Endothelial cell (in vitro differentiated cells): ENCODE measurements around the gene LMOD1. TPM values are rescaled to one million over a fixed set of nuclear protein-coding genes. Genes with fewer than 3 reads are reported as not detected.

ENCODE experiments used
- DNase-seq: peaks from one replicate; pipeline ENCODE4 v3.0.0; 2021; ENCODE audit warnings: low spot score
- H3K27ac Mint-ChIP-seq: one replicate; pipeline ENCODE4 v1.8.0; 2021; ENCODE audit warnings: mixed read lengths, inconsistent platforms; ENCODE audit not compliant: unreplicated experiment
- H3K27me3 Mint-ChIP-seq: one replicate; pipeline ENCODE4 v1.8.0; 2021; ENCODE audit warnings: mild to moderate bottlenecking, moderate library complexity, mixed read lengths, inconsistent platforms; ENCODE audit not compliant: unreplicated experiment
- H3K36me3 Mint-ChIP-seq: one replicate; pipeline ENCODE4 v1.8.0; 2021; ENCODE audit warnings: mild to moderate bottlenecking, low read depth, mixed read lengths, inconsistent platforms; ENCODE audit not compliant: unreplicated experiment
- H3K4me1 Mint-ChIP-seq: one replicate; pipeline ENCODE4 v1.8.0; 2021; ENCODE audit warnings: mild to moderate bottlenecking, mixed read lengths, inconsistent platforms; ENCODE audit not compliant: unreplicated experiment
- H3K4me3 Mint-ChIP-seq: one replicate; pipeline ENCODE4 v1.8.0; 2021; ENCODE audit warnings: mild to moderate bottlenecking, mixed read lengths, inconsistent platforms; ENCODE audit not compliant: unreplicated experiment
- H3K9me3 Mint-ChIP-seq: one replicate; pipeline ENCODE4 v1.8.0; 2021; ENCODE audit warnings: mixed read lengths, inconsistent platforms; ENCODE audit not compliant: unreplicated experiment
- total RNA-seq: library from RNA; stranded (reverse); fragmentation: NEBNext Ultra II Directional; extraction: Animal tissue kit (Norgen Biotek cat#: 25700); gene quantifications from one replicate; pipeline ENCODE4 v1.2.1, GENCODE V29; 2021; ENCODE audit not compliant: unreplicated experiment
- TF ChIP-seq, protein P1 (sequence below): fragments of 200-600 bp; sonication (generic); IDR thresholded peaks from one replicate; pipeline ENCODE4 v1.5.0; 2021; ENCODE audit warnings: antibody characterized with exemption; ENCODE audit not compliant: unreplicated experiment

LMOD1 gene
- total RNA-seq, 1 donor from 2014 or later: not detected

DNA sequence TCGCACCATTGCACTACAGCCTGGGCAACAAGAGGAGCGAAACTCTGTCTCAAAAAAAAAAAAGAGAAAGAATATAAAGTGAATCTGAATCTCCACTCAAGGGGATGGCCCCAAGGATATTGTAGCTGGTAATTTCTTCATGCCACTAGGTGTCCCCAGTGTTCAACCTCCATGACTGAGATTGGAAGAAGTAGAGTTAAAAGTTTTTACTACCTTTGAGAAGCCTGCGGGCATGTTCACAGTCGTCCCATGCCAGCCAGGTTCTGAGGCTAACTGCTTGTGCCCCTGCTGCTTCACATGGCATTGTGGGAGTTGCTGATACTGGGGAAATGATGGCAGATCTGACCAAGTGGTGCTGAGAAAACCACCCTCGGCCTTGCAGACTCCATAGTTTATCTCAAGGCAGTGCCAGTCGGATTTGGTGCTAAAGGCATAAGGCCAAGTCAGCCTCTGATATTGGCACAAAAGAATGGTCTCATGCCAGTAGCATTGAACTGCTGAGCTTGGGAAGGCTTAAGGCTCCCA is 68.4 kb downstream of the LMOD1 start:
- TF ChIP-seq, protein P1, sequence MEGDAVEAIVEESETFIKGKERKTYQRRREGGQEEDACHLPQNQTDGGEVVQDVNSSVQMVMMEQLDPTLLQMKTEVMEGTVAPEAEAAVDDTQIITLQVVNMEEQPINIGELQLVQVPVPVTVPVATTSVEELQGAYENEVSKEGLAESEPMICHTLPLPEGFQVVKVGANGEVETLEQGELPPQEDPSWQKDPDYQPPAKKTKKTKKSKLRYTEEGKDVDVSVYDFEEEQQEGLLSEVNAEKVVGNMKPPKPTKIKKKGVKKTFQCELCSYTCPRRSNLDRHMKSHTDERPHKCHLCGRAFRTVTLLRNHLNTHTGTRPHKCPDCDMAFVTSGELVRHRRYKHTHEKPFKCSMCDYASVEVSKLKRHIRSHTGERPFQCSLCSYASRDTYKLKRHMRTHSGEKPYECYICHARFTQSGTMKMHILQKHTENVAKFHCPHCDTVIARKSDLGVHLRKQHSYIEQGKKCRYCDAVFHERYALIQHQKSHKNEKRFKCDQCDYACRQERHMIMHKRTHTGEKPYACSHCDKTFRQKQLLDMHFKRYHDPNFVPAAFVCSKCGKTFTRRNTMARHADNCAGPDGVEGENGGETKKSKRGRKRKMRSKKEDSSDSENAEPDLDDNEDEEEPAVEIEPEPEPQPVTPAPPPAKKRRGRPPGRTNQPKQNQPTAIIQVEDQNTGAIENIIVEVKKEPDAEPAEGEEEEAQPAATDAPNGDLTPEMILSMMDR: peak; percentile 55
- Mint-ChIP-seq H3K36me3 (peaks cover 13% of the 10 kb centered on the region), H3K9me3 (no peaks in the 10 kb centered on the region), H3K4me1 (peaks cover 3% of the 10 kb centered on the region), H3K27ac (no peak overlapping the region), H3K27me3 (no peaks in the 10 kb centered on the region), H3K4me3 (no peak overlapping the region)
- DNase-seq: peak; percentile 33

DNA sequence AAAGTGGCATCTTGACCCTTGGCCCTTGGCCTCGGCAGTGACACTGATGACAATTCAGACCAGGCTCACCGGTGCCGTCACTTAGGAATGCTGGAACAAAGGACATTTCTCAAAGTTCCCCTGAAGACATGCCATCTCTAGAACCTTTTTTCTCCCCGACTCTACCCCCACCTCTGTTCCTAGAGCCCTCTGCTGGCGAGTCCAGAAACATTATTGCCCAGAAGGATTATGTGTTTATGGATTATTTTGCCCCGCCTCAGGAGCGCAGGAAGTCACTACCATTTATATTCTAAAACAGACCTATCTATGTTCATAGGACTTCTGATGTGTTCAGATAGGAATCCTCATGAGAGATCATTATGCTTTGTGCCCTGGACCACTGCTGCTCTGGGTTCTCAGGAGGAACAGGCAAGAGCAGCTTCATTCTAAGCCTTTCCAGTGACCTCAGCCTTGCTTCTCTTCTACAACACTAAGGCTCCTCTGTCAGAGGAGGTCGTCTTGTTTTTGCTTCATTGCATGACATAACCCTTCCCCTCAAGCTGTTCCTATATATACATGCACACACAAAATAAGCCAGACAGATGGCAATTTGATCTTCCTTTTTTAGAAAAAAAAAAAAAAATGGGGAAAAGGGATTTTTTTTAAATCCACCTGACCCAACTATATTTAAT is 70.1 kb downstream of the LMOD1 start:
- DNase-seq: no peak
- Mint-ChIP-seq H3K4me3 (peak overlapping the region; percentile 9), H3K9me3 (no peaks in the 10 kb centered on the region), H3K27me3 (no peaks in the 10 kb centered on the region), H3K36me3 (peaks cover 18% of the 10 kb centered on the region), H3K4me1 (peaks cover 3% of the 10 kb centered on the region), H3K27ac (no peak overlapping the region)
- TF ChIP-seq, protein P1: no peak

DNA sequence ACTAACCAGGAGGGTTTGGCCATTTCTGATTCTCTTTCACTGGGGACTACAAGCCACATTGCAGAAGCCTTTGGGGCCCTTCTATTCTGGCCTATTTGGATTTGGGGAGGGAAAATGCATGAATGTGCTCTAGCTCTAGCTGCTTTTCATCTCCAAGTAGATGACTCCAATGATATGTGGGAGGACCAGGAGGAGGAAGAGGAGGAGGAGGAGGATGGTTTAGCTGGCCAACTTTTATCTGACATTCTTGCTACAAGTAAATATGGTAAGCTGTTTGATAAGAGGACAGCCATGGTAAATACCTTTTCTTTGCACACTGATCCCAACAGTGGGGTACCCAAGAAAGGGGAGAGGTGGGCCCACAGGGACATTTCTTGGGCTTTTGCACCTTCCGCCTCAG is 71.7 kb downstream of the LMOD1 start:
- Mint-ChIP-seq H3K4me1 (no peaks in the 10 kb centered on the region), H3K27me3 (no peaks in the 10 kb centered on the region), H3K4me3 (peak overlapping the region; percentile 31), H3K9me3 (no peaks in the 10 kb centered on the region), H3K36me3 (peaks cover 28% of the 10 kb centered on the region), H3K27ac (no peak overlapping the region)
- DNase-seq: no peak
- TF ChIP-seq, protein P1: no peak

DNA sequence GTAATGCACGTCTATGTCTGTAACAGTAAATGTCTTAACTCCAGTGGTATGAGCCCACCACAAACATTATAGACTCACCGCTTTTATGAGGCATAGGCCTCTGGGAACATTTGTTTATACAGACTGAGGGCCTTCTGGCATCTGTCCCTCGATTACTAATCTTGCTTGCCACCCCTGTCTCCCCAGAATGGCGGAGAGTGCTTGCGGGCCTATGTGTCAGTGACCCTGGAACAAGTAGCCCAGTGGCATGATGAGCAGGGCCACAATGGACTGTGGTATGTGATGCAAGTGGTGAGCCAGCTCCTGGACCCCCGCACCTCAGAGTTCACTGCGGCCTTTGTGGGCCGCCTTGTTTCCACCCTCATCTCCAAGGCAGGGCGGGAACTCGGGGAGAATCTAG is 76.0 kb downstream of the LMOD1 start:
- H3K9me3 Mint-ChIP-seq: no peaks in the 10 kb centered on the region
- H3K36me3 Mint-ChIP-seq: peaks cover 38% of the 10 kb centered on the region
- H3K4me1 Mint-ChIP-seq: no peaks in the 10 kb centered on the region
- no peak for DNase-seq
- no peak overlapping the region for H3K27ac Mint-ChIP-seq
- TF ChIP-seq, protein P1: no peak
- no peak overlapping the region for H3K4me3 Mint-ChIP-seq
- no peaks in the 10 kb centered on the region for H3K27me3 Mint-ChIP-seq

DNA sequence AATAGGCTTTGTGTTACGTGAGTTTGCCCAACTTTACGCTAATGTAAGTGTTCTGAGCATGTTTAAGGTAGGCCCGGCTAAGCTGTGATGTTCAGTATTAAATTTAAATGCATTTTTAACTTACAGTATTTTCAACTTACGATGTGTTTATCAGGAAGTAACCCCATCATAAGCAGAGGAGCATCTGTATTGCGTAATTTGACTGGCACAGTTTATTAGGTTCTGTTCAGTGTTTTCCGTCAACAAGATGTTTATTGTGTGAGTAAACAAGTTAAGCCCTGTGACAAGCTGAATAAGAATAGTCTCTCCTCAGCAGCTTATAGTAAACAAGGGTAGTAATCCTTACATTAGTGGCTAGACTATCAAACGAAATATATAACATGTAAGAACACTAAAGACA is 84.9 kb downstream of the LMOD1 start:
- H3K9me3 Mint-ChIP-seq: no peaks in the 10 kb centered on the region
- TF ChIP-seq, protein P1: no peak
- H3K36me3 Mint-ChIP-seq: peaks cover 28% of the 10 kb centered on the region
- H3K27ac Mint-ChIP-seq: no peak overlapping the region
- H3K4me3 Mint-ChIP-seq: peak overlapping the region; percentile 6
- H3K4me1 Mint-ChIP-seq: no peaks in the 10 kb centered on the region
- H3K27me3 Mint-ChIP-seq: no peaks in the 10 kb centered on the region
- no peak for DNase-seq
